NOMO-1 treated with dmso at 0.1 percent for 144 hours (cell line): Measurements from ENCODE around the gene CBLB.
"Not testable (repeated sequence)": the region's sequence is repeated elsewhere in the genome, so short reads cannot be mapped to it uniquely, and the experiment has no call there.

Experiments used
- DNase-seq: peaks from one replicate; lab custom pipeline; 2025; ENCODE audit not compliant: unreplicated experiment; lab: John Stamatoyannopoulos, UW

The CBLB gene

GRCh38 chr3:105823149-105823867 lies 45.5 kb downstream of the CBLB start:
- no peak for DNase-seq

- no peak for DNase-seq
Observed at GRCh38 chr3:105822171-105823123, 46.4 kb downstream of the CBLB start.

- no peak for DNase-seq
Observed at GRCh38 chr3:105821433-105821832, 47.4 kb downstream of the CBLB start.

GRCh38 chr3:105816833-105817232 lies 52.0 kb downstream of the CBLB start:
- no peak for DNase-seq

GRCh38 chr3:105815331-105815730 lies 53.5 kb downstream of the CBLB start:
- DNase-seq = not testable (repeated sequence)

- DNase-seq = no peak
Observed at GRCh38 chr3:105813710-105814109, 55.1 kb downstream of the CBLB start.

GRCh38 chr3:105812194-105812586 lies 56.6 kb downstream of the CBLB start:
- no peak for DNase-seq

- peak; percentile 40 for DNase-seq
Observed at GRCh38 chr3:105811518-105812193, 57.2 kb downstream of the CBLB start.

GRCh38 chr3:105809208-105809888 lies 59.5 kb downstream of the CBLB start:
- DNase-seq = no peak

GRCh38 chr3:105807701-105808100 lies 61.1 kb downstream of the CBLB start:
- no peak for DNase-seq

- DNase-seq = no peak
Observed at GRCh38 chr3:105807146-105807545, 61.7 kb downstream of the CBLB start.

GRCh38 chr3:105806359-105806758 lies 62.5 kb downstream of the CBLB start:
- DNase-seq = peak; percentile 7

GRCh38 chr3:105805404-105805803 lies 63.4 kb downstream of the CBLB start:
- no peak for DNase-seq

GRCh38 chr3:105802118-105802706 lies 66.6 kb downstream of the CBLB start:
- no peak for DNase-seq

- DNase-seq = no peak
Observed at GRCh38 chr3:105801397-105801796, 67.4 kb downstream of the CBLB start.

GRCh38 chr3:105800320-105800719 lies 68.5 kb downstream of the CBLB start:
- no peak for DNase-seq

- no peak for DNase-seq
Observed at GRCh38 chr3:105799286-105799685, 69.5 kb downstream of the CBLB start.

GRCh38 chr3:105798381-105798934 lies 70.4 kb downstream of the CBLB start:
- DNase-seq = peak; percentile 58

- DNase-seq = no peak
Observed at GRCh38 chr3:105793040-105793439, 75.8 kb downstream of the CBLB start.
